HG03432 (cell line): ENCODE measurements around the gene IL18RAP.

Experiments
- ATAC-seq: cut with Tn5 transposase; IDR thresholded peaks from one replicate; pipeline ENCODE4 v1.9.1; 2021; ENCODE audit warnings: mild to moderate bottlenecking, moderate library complexity; ENCODE audit not compliant: unreplicated experiment

IL18RAP gene

DNA sequence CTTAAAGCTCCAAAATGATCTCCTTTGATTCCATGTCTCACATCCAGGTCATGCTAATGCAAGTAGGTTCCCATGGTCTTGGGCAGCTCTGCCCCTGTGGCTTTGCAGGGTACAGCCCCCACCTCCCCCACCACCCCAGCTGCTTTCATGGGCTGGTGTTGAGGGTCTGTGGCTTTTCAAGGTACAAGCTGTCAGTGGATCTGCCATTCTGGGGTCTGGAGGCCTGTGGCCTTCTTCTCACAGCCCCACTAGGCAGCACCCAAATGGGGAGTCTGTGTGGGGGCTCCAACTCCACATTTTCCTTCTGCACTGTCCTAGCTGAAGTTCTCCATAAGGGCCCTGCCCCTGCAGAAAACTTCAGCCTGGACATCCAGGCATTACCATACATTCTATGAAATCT lies 69.0 kb downstream of the IL18RAP start:
- ATAC-seq, result no peak

DNA sequence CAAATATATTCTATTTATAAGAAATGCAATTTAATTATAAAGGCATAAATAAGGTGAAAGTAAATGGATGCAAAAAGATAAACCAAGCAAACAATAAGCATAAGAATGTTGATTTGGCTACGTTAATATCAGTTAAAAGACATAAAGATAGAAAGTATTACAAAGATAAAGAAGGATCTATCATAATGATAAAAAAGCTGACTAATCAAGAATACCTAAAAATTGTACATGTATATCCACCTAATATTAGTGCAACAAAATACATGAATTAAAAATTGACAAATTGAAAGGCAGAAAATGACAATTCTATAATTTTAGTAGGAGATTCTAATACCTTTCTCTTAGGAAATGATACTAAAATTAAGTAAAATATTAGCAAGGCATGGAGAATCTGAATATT lies 71.6 kb downstream of the IL18RAP start:
- ATAC-seq, result no peak

DNA sequence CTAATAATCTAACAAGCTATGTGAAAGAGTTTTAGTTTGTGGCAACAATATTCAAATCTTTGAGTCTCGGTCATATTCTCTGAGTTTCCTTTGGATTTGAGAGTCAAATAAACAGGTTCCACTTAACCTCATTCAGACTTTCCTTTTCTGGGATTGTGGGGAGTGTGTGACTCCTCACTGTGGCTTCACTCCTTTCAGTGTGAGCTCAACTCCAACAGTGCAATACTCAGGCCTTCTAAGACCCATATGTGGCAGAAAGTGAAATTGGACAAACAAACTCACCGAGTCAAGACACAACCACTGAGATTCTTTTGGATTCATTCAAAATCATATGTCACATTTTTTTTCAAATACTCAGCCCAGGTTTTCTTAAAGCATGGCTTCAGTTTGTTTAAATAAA lies 75.5 kb downstream of the IL18RAP start:
- no peak for ATAC-seq

DNA sequence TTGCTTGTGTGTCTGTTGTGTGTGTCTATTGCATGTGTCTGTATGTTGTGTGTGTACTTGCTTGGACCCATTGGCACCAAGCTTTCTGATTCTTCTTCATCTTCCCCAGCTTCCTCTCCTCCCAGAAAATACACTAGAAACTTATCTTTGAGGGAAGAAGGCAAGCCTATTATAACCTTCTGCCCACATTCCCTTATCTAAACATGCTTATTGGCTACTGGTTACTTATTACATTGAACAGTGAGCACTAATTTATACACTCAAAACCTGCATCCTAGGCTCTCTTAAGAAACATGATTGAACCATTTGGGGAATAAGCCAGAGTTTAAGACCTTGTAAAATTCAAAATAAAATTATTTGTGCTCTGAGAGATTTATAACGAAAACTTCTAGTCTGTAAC lies 76.6 kb downstream of the IL18RAP start:
- ATAC-seq, result no peak
